IMR-90 (cell line): ENCODE results near the gene PADI1.

ENCODE experiments used
- CHD1 ChIP-seq: IDR thresholded peaks from 2 replicates; pipeline ENCODE4 v1.6.1; 2012; ENCODE audit warnings: low read depth, low read length, improper control_type of control experiment
- CTCF ChIP-seq: conservative IDR thresholded peaks from 2 replicates; pipeline ENCODE4 v1.5.1; 2012; ENCODE audit warnings: mild to moderate bottlenecking, low read depth, low read length, improper control_type of control experiment
- MAFK ChIP-seq: IDR thresholded peaks from 2 replicates; pipeline ENCODE4 v1.6.1; 2012; ENCODE audit warnings: low read depth, low read length, improper control_type of control experiment
- MAZ ChIP-seq: IDR thresholded peaks from 2 replicates; pipeline ENCODE4 v1.6.1; 2012; ENCODE audit warnings: low read depth, mild to moderate bottlenecking, low read length, improper control_type of control experiment, moderate library complexity, borderline replicate concordance
- MXI1 ChIP-seq: IDR thresholded peaks from 2 replicates; pipeline ENCODE4 v1.6.1; 2012; ENCODE audit warnings: low read depth, mild to moderate bottlenecking, low read length, moderate library complexity, borderline replicate concordance
- NFE2L2 ChIP-seq: fragments of 150-350 bp; IDR thresholded peaks from 2 replicates; pipeline ENCODE4 v1.6.1; 2016; ENCODE audit warnings: low read depth, mild to moderate bottlenecking, low read length
- POLR2A ChIP-seq: IDR thresholded peaks from 2 replicates; pipeline ENCODE4 v1.6.1; 2012; ENCODE audit warnings: mild to moderate bottlenecking, low read depth, low read length
- RAD21 ChIP-seq: IDR thresholded peaks from 2 replicates; pipeline ENCODE4 v1.6.1; 2012; ENCODE audit warnings: low read length, improper control_type of control experiment
- RCOR1 ChIP-seq: IDR thresholded peaks from 2 replicates; pipeline ENCODE4 v1.6.1; 2012; ENCODE audit warnings: mild to moderate bottlenecking, low read length, improper control_type of control experiment; ENCODE audit not compliant: insufficient replicate concordance
- RFX5 ChIP-seq: IDR thresholded peaks from 2 replicates; pipeline ENCODE4 v1.8.0; 2012; ENCODE audit warnings: low read depth, mild to moderate bottlenecking, low read length, moderate library complexity
- USF2 ChIP-seq: fragments of 150-350 bp; IDR thresholded peaks from 2 replicates; pipeline ENCODE4 v1.6.1; 2017; ENCODE audit warnings: mild to moderate bottlenecking, antibody characterized with exemption, low read length, low read depth

- no peak for TF ChIP-seq CTCF
- TF ChIP-seq RCOR1: no peak
- no peak for TF ChIP-seq NFE2L2
- no peak for TF ChIP-seq RFX5
- TF ChIP-seq MAFK: no peak
- no peak for TF ChIP-seq RAD21
- TF ChIP-seq MAZ: no peak
- TF ChIP-seq POLR2A: no peak
- TF ChIP-seq CHD1: no peak
- no peak for TF ChIP-seq USF2
- no peak for TF ChIP-seq MXI1
Observed at GRCh38 chr1:17227358-17227915, 22.5 kb downstream of the PADI1 start.
